Measurements from ENCODE around the gene GNPTG. TPM values are rescaled to one million over a fixed set of nuclear protein-coding genes. Genes with fewer than 3 reads are reported as not detected.
A peak's percentile ranks its signal among the peaks of the same experiment; 100 is the strongest.

The GNPTG gene
- polyA plus RNA-seq, 3 donors from 2014 or later = 44.3 to 76.5 (median 64.1) TPM

- peaks cover 0 to 3% (median 2%) of the 10 kb centered on the region in 3 donors for H3K27me3 Mint-ChIP-seq (ENCODE audit: low read depth in 3 of 3)
- H3K27ac Mint-ChIP-seq = peak overlapping the region in 3 of 6 donors; percentile 18 to 67 (median 46)
- H3K36me3 Mint-ChIP-seq = no peaks in the 10 kb centered on the region
- DNase-seq = no peak
- H3K4me3 Mint-ChIP-seq = peak overlapping the region; percentile 65 to 79 (median 76)
- H3K9me3 Mint-ChIP-seq = no peaks in the 10 kb centered on the region
- peaks cover 12 to 18% of the 10 kb centered on the region in 2 donors for H3K4me1 Mint-ChIP-seq
Measured at GRCh38 chr16:1343428-1344242, 8.1 kb upstream of the GNPTG start.

GRCh38 chr16:1344499-1344898, 7.2 kb upstream of the GNPTG start:
- Mint-ChIP-seq H3K36me3 (no peaks in the 10 kb centered on the region), H3K4me3 (no peak overlapping the region), H3K27me3 (ENCODE audit: low read depth in 3 of 3) (peaks cover 0 to 4% (median 3%) of the 10 kb centered on the region in 3 donors), H3K4me1 (peaks cover 12 to 20% of the 10 kb centered on the region in 2 donors), H3K27ac (no peak overlapping the region), H3K9me3 (no peaks in the 10 kb centered on the region)
- DNase-seq = no peak

- no peak for DNase-seq
- Mint-ChIP-seq H3K27me3 (ENCODE audit: low read depth in 3 of 3) (peaks cover 3 to 7% (median 4%) of the 10 kb centered on the region in 3 donors), H3K36me3 (no peaks in the 10 kb centered on the region), H3K4me1 (peaks cover 13 to 22% of the 10 kb centered on the region in 2 donors), H3K27ac (no peak overlapping the region), H3K9me3 (no peaks in the 10 kb centered on the region), H3K4me3 (no peak overlapping the region)
Measured at GRCh38 chr16:1345087-1345486, 6.6 kb upstream of the GNPTG start.

GRCh38 chr16:1345651-1346421, 5.9 kb upstream of the GNPTG start:
- Mint-ChIP-seq H3K9me3 (no peaks in the 10 kb centered on the region), H3K4me3 (no peak overlapping the region), H3K27me3 (ENCODE audit: low read depth in 3 of 3) (peaks cover 4 to 13% (median 7%) of the 10 kb centered on the region in 3 donors), H3K36me3 (no peaks in the 10 kb centered on the region), H3K4me1 (peaks cover 19 to 27% of the 10 kb centered on the region in 2 donors), H3K27ac (no peak overlapping the region)
- no peak for DNase-seq

- Mint-ChIP-seq H3K27ac (no peak overlapping the region), H3K4me3 (no peak overlapping the region), H3K4me1 (peaks cover 19 to 31% of the 10 kb centered on the region in 2 donors), H3K36me3 (no peaks in the 10 kb centered on the region), H3K27me3 (ENCODE audit: low read depth in 3 of 3) (peaks cover 6 to 17% (median 11%) of the 10 kb centered on the region in 3 donors), H3K9me3 (no peaks in the 10 kb centered on the region)
- DNase-seq = no peak
Measured at GRCh38 chr16:1346422-1347285, 5.1 kb upstream of the GNPTG start.

- Mint-ChIP-seq H3K36me3 (no peaks in the 10 kb centered on the region), H3K9me3 (no peaks in the 10 kb centered on the region), H3K27me3 (ENCODE audit: low read depth in 3 of 3) (peaks cover 13 to 25% (median 17%) of the 10 kb centered on the region in 3 donors), H3K4me1 (peaks cover 21 to 29% of the 10 kb centered on the region in 2 donors), H3K4me3 (no peak overlapping the region), H3K27ac (no peak overlapping the region)
- no peak for DNase-seq
Measured at GRCh38 chr16:1347286-1347855, 4.4 kb upstream of the GNPTG start.

- H3K27ac Mint-ChIP-seq = no peak overlapping the region
- peaks cover 18 to 29% (median 21%) of the 10 kb centered on the region in 3 donors for H3K27me3 Mint-ChIP-seq (ENCODE audit: low read depth in 3 of 3)
- peaks cover 21 to 29% of the 10 kb centered on the region in 2 donors for H3K4me1 Mint-ChIP-seq
- H3K36me3 Mint-ChIP-seq = no peaks in the 10 kb centered on the region
- no peak overlapping the region for H3K4me3 Mint-ChIP-seq
- H3K9me3 Mint-ChIP-seq = no peaks in the 10 kb centered on the region
- DNase-seq = no peak
Measured at GRCh38 chr16:1347962-1348361, 3.8 kb upstream of the GNPTG start.

- Mint-ChIP-seq H3K9me3 (no peaks in the 10 kb centered on the region), H3K27ac (no peak overlapping the region), H3K27me3 (ENCODE audit: low read depth in 3 of 3) (peaks cover 23 to 32% (median 26%) of the 10 kb centered on the region in 3 donors), H3K4me3 (no peak overlapping the region), H3K4me1 (peaks cover 21 to 29% of the 10 kb centered on the region in 2 donors), H3K36me3 (no peaks in the 10 kb centered on the region)
- DNase-seq = no peak
Measured at GRCh38 chr16:1348441-1348840, 3.3 kb upstream of the GNPTG start.

GRCh38 chr16:1348926-1349325, 2.8 kb upstream of the GNPTG start:
- H3K27ac Mint-ChIP-seq = no peak overlapping the region
- peaks cover 23 to 35% (median 28%) of the 10 kb centered on the region in 3 donors for H3K27me3 Mint-ChIP-seq (ENCODE audit: low read depth in 3 of 3)
- H3K4me1 Mint-ChIP-seq = peaks cover 25 to 32% of the 10 kb centered on the region in 2 donors
- H3K36me3 Mint-ChIP-seq = no peaks in the 10 kb centered on the region
- peak overlapping the region in 1 of 5 donors; percentile 50 for H3K4me3 Mint-ChIP-seq
- H3K9me3 Mint-ChIP-seq = no peaks in the 10 kb centered on the region
- DNase-seq = no peak

GRCh38 chr16:1349351-1349750, 2.4 kb upstream of the GNPTG start:
- no peak for DNase-seq
- Mint-ChIP-seq H3K27me3 (ENCODE audit: low read depth in 3 of 3) (peaks cover 23 to 38% (median 28%) of the 10 kb centered on the region in 3 donors), H3K27ac (no peak overlapping the region), H3K4me1 (peaks cover 26 to 34% of the 10 kb centered on the region in 2 donors), H3K36me3 (no peaks in the 10 kb centered on the region), H3K9me3 (no peaks in the 10 kb centered on the region), H3K4me3 (peak overlapping the region in 2 of 5 donors; percentile 18 to 21)

- no peak for DNase-seq
- H3K4me1 Mint-ChIP-seq = peaks cover 27 to 37% of the 10 kb centered on the region in 2 donors
- H3K4me3 Mint-ChIP-seq = peak overlapping the region; percentile 49 to 79 (median 76)
- peaks cover 26 to 38% (median 28%) of the 10 kb centered on the region in 3 donors for H3K27me3 Mint-ChIP-seq (ENCODE audit: low read depth in 3 of 3)
- H3K36me3 Mint-ChIP-seq = no peaks in the 10 kb centered on the region
- no peaks in the 10 kb centered on the region for H3K9me3 Mint-ChIP-seq
- H3K27ac Mint-ChIP-seq = peak overlapping the region in 3 of 6 donors; percentile 22 to 71 (median 53)
Measured at GRCh38 chr16:1349951-1350350, 1.8 kb upstream of the GNPTG start.

GRCh38 chr16:1350691-1351090, 1.0 kb upstream of the GNPTG start:
- H3K36me3 Mint-ChIP-seq = no peaks in the 10 kb centered on the region
- H3K9me3 Mint-ChIP-seq = no peaks in the 10 kb centered on the region
- peaks cover 26 to 38% (median 28%) of the 10 kb centered on the region in 3 donors for H3K27me3 Mint-ChIP-seq (ENCODE audit: low read depth in 3 of 3)
- DNase-seq = no peak
- H3K4me1 Mint-ChIP-seq = peaks cover 31 to 41% of the 10 kb centered on the region in 2 donors
- H3K4me3 Mint-ChIP-seq = peak overlapping the region; percentile 74 to 79 (median 77)
- peak overlapping the region in 5 of 6 donors; percentile 53 to 75 (median 61) for H3K27ac Mint-ChIP-seq

GRCh38 chr16:1351215-1351581, 533 bp upstream of the GNPTG start:
- Mint-ChIP-seq H3K9me3 (no peaks in the 10 kb centered on the region), H3K4me3 (peak overlapping the region; percentile 74 to 79 (median 77)), H3K36me3 (no peaks in the 10 kb centered on the region), H3K27me3 (ENCODE audit: low read depth in 3 of 3) (peaks cover 26 to 38% (median 28%) of the 10 kb centered on the region in 3 donors), H3K27ac (peak overlapping the region; percentile 8 to 83 (median 59)), H3K4me1 (peaks cover 31 to 41% of the 10 kb centered on the region in 2 donors)
- DNase-seq = no peak

Data from immature natural killer cell (primary cell).